Immature natural killer cell (primary cell): ENCODE results near the gene IFI27L2. TPM values are rescaled to one million over a fixed set of nuclear protein-coding genes. Genes with fewer than 3 reads are reported as not detected.

Experiments used
- polyA plus RNA-seq, 3 donors: library from polyadenylated mRNA; unstranded; fragments of 300-500 nt; fragmentation: Illumina TruSeq; gene quantifications; one replicate each; pipeline ENCODE4 v1.2.3, GENCODE V29; 2021

Gene IFI27L2
- polyA plus RNA-seq, 3 donors from 2014 or later, result 82.0 to 188 (median 103) TPM

Other genes starting within 250 kb of the IFI27L2 start
- not detected for gene FAM181A, start 202.3 kb downstream of the IFI27L2 start, polyA plus RNA-seq
- gene ASB2, start 153.0 kb downstream of the IFI27L2 start, polyA plus RNA-seq, result 1 to 10 TPM; 1.4 to 4.2 (median 2.7) TPM
- not detected for gene CCDC197, start 132.3 kb downstream of the IFI27L2 start, polyA plus RNA-seq
- gene OTUB2, start 103.3 kb downstream of the IFI27L2 start, polyA plus RNA-seq, result under 1 TPM in 2 of 3 donors, not detected in 1; 0.22 to 0.33 TPM
- 100 to 1,000 TPM in 2 of 3 donors, 10 to 100 TPM in 1; 60.8 to 208 (median 114) TPM for gene DDX24, start 48.4 kb downstream of the IFI27L2 start, polyA plus RNA-seq
- 10 to 100 TPM; 10.0 to 19.3 (median 10.3) TPM for gene IFI27L1, start 48.3 kb downstream of the IFI27L2 start, polyA plus RNA-seq
- gene IFI27, start 18.9 kb downstream of the IFI27L2 start, polyA plus RNA-seq, result 1 to 10 TPM in 1 of 3 donors, not detected in 2; 2.8 TPM
- not detected for gene PPP4R4, start 44.7 kb upstream of the IFI27L2 start, polyA plus RNA-seq
- not detected for gene SERPINA10, start 163.7 kb upstream of the IFI27L2 start, polyA plus RNA-seq
- gene SERPINA6, start 193.7 kb upstream of the IFI27L2 start, polyA plus RNA-seq, result not detected
- gene SERPINA2, start 237.1 kb upstream of the IFI27L2 start, polyA plus RNA-seq, result not detected